Stimulated activated CD8-positive, alpha-beta memory T cell treated with anti-CD3 and anti-CD28 coated beads, Interleukin-12 subunit alpha, Interleukin-12 subunit beta, amount 100 ng/mL, for 4 hours (primary cell): Measurements from ENCODE around the gene RFX4.

ENCODE experiments used
- DNase-seq: peaks from one replicate; pipeline ENCODE4 v3.0.0-alpha.2; 2020; ENCODE audit warnings: low read depth

RFX4 gene

GRCh38 chr12:106733660-106734059, 150.9 kb downstream of the RFX4 start:
- no peak for DNase-seq

GRCh38 chr12:106736051-106736957, 153.5 kb downstream of the RFX4 start:
- DNase-seq = no peak

GRCh38 chr12:106739318-106739717, 156.5 kb downstream of the RFX4 start:
- no peak for DNase-seq

GRCh38 chr12:106739815-106740530, 157.2 kb downstream of the RFX4 start:
- DNase-seq = no peak

- no peak for DNase-seq
Observed at GRCh38 chr12:106740818-106741217, 158.0 kb downstream of the RFX4 start.

- no peak for DNase-seq
Observed at GRCh38 chr12:106741247-106741646, 158.4 kb downstream of the RFX4 start.

GRCh38 chr12:106743270-106743988, 160.6 kb downstream of the RFX4 start:
- DNase-seq = no peak

- DNase-seq = no peak
Observed at GRCh38 chr12:106744600-106744999, 161.8 kb downstream of the RFX4 start.

- DNase-seq = no peak
Observed at GRCh38 chr12:106745181-106745745, 162.5 kb downstream of the RFX4 start.

GRCh38 chr12:106747973-106748436, 165.2 kb downstream of the RFX4 start:
- DNase-seq = no peak

- DNase-seq = no peak
Observed at GRCh38 chr12:106750524-106750923, 167.7 kb downstream of the RFX4 start.

GRCh38 chr12:106753526-106753925, 170.7 kb downstream of the RFX4 start:
- peak; percentile 37 for DNase-seq

GRCh38 chr12:106754331-106754730, 171.5 kb downstream of the RFX4 start:
- DNase-seq = no peak

GRCh38 chr12:106757623-106758348, 175.0 kb downstream of the RFX4 start:
- no peak for DNase-seq

- no peak for DNase-seq
Observed at GRCh38 chr12:106758349-106759110, 175.7 kb downstream of the RFX4 start.

GRCh38 chr12:106759526-106760183, 176.9 kb downstream of the RFX4 start:
- no peak for DNase-seq

- no peak for DNase-seq
Observed at GRCh38 chr12:106760184-106760531, 177.4 kb downstream of the RFX4 start.

GRCh38 chr12:106764220-106764619, 181.4 kb downstream of the RFX4 start:
- DNase-seq = no peak

GRCh38 chr12:106764738-106765137, 181.9 kb downstream of the RFX4 start:
- no peak for DNase-seq

- no peak for DNase-seq
Observed at GRCh38 chr12:106766393-106766826, 183.6 kb downstream of the RFX4 start.
